ENCODE data around the gene SORL1.
A peak's percentile ranks its signal among the peaks of the same experiment; 100 is the strongest.

SORL1 gene

GRCh38 chr11:121448431-121448941, 3.6 kb upstream of the SORL1 start:
- no peak for DNase-seq (ENCODE audit: low spot score)
- Histone ChIP-seq H3K27ac (no peak overlapping the region), H3K4me3 (no peak overlapping the region)
- TF ChIP-seq CTCF (IDR thresholded peaks at IDR 0.05), result no peak

GRCh38 chr11:121449123-121449522, 3.0 kb upstream of the SORL1 start:
- no peak overlapping the region for H3K27ac ChIP-seq
- TF ChIP-seq CTCF (IDR thresholded peaks at IDR 0.05), result no peak
- H3K4me3 ChIP-seq, result no peak overlapping the region
- DNase-seq (ENCODE audit: low spot score), result no peak

GRCh38 chr11:121449626-121450025, 2.5 kb upstream of the SORL1 start:
- Histone ChIP-seq H3K27ac (no peak overlapping the region), H3K4me3 (no peak overlapping the region)
- TF ChIP-seq CTCF (IDR thresholded peaks at IDR 0.05), result no peak
- DNase-seq (ENCODE audit: low spot score), result no peak

GRCh38 chr11:121450401-121450800, 1.7 kb upstream of the SORL1 start:
- H3K27ac ChIP-seq, result no peak overlapping the region
- H3K4me3 ChIP-seq, result no peak overlapping the region
- TF ChIP-seq CTCF (IDR thresholded peaks at IDR 0.05), result no peak
- DNase-seq (ENCODE audit: low spot score), result no peak

GRCh38 chr11:121451178-121451985, 732 bp upstream of the SORL1 start:
- H3K4me3 ChIP-seq, result peak overlapping the region; percentile 96
- DNase-seq (ENCODE audit: low spot score), result no peak
- peak overlapping the region; percentile 39 to 69 for H3K27ac ChIP-seq

GRCh38 chr11:121452609-121453150, 566 bp downstream of the SORL1 start, which contains the start of gene SORL1-AS1:
Gene SORL1-AS1, minus strand, starts transcription at chr11:121452967.
- no peak for DNase-seq (ENCODE audit: low spot score)
- H3K4me3 ChIP-seq, result peak within 1 kb of the TSS; percentile 96
- no peak for TF ChIP-seq CTCF (IDR thresholded peaks at IDR 0.05)
- H3K27ac ChIP-seq, result peak within 1 kb of the TSS; percentile 39 to 69

More at GRCh38 chr11:121451178-121451985, 732 bp upstream of the SORL1 start:
- TF ChIP-seq CTCF (IDR thresholded peaks at IDR 0.05), result no peak
